BE2C (cell line): Measurements from ENCODE around the gene ARAP1.

Source experiments
- DNase-seq: peaks from one replicate; pipeline ENCODE4 v3.0.0-alpha.2; 2020
- H3K27me3 ChIP-seq: fragments of 250-450 bp; sonication (Bioruptor Pico); 2 replicates; pipeline ENCODE4 v1.5.1; 2020; ENCODE audit warnings: mild to moderate bottlenecking
- H3K36me3 ChIP-seq: fragments of 250-450 bp; sonication (Bioruptor Pico); 2 replicates; pipeline ENCODE4 v1.5.1; 2020; ENCODE audit warnings: mild to moderate bottlenecking
- H3K4me1 ChIP-seq: fragments of 250-450 bp; sonication (Bioruptor Pico); 2 replicates; pipeline ENCODE4 v1.5.1; 2020
- H3K4me3 ChIP-seq: 2 replicates; pipeline ENCODE4 v1.5.1; 2011; ENCODE audit warnings: low read depth, low read length
- H3K9me3 ChIP-seq: fragments of 250-450 bp; sonication (Bioruptor Pico); 2 replicates; pipeline ENCODE4 v1.5.1; 2020
- TF ChIP-seq, protein P1 (sequence below): IDR thresholded peaks from 2 replicates; pipeline ENCODE4 v1.5.1; 2012; ENCODE audit warnings: mild to moderate bottlenecking, low read depth, low read length

The ARAP1 gene

DNA sequence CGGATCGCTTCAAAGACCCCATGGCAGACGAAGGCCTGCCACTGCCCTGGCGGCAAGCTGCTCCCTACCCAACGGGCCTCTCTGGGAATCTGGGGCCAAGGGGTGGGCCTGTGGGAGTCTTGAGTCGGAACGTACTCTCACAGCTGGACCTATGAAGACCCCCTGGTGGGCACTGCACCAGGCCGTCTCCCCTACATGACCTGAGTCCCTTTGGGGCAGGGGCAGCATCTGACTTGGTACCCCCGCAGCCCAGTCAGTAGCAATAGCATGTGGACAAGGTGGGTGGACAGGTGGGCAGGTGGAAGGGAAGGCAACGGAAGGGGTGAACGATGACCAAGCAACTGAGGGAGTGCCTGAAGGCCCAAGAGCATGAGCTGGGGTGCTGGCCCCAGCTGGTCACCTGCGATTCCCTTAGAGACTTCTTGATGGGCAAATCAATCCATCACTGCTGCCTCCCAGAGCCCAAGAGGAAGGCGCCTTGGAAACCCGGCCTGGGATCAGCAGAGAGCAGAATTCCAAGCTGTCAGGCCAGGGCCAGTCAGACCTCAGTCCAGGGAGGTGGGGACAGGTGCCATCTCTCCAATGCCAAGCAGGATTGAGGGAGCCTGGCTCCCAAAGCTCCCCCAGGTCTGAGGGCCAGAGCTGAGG lies 35.3 kb downstream of the ARAP1 start:
- H3K4me1 ChIP-seq, result peaks cover 21% of the 10 kb centered on the region
- no peak for DNase-seq
- H3K9me3 ChIP-seq, result no peaks in the 10 kb centered on the region
- H3K36me3 ChIP-seq, result no peaks in the 10 kb centered on the region
- H3K4me3 ChIP-seq, result no peak overlapping the region
- no peaks in the 10 kb centered on the region for H3K27me3 ChIP-seq
- TF ChIP-seq, protein P1, sequence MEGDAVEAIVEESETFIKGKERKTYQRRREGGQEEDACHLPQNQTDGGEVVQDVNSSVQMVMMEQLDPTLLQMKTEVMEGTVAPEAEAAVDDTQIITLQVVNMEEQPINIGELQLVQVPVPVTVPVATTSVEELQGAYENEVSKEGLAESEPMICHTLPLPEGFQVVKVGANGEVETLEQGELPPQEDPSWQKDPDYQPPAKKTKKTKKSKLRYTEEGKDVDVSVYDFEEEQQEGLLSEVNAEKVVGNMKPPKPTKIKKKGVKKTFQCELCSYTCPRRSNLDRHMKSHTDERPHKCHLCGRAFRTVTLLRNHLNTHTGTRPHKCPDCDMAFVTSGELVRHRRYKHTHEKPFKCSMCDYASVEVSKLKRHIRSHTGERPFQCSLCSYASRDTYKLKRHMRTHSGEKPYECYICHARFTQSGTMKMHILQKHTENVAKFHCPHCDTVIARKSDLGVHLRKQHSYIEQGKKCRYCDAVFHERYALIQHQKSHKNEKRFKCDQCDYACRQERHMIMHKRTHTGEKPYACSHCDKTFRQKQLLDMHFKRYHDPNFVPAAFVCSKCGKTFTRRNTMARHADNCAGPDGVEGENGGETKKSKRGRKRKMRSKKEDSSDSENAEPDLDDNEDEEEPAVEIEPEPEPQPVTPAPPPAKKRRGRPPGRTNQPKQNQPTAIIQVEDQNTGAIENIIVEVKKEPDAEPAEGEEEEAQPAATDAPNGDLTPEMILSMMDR, result no peak

DNA sequence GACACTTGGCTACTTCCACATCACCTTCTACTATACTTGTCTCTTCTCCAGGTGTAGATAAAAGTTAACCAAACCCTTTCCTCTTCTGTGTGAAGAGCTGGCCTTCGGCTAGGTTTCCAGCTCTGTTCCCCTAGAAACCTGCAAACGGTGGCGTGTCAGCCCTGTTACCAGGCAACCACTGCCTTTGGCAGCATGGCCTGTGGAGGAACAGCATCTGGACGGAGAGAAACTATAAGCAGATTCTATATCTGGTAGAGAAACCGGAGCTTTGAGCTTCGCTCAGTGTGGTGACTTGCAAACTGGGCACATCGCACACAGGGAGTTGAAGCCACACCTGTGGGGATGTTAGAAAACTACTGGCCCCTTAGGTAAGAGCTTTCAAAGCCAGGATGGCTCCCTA lies 35.9 kb downstream of the ARAP1 start:
- DNase-seq, result peak; percentile 81
- peaks cover 21% of the 10 kb centered on the region for H3K4me1 ChIP-seq
- H3K4me3 ChIP-seq, result no peak overlapping the region
- H3K9me3 ChIP-seq, result no peaks in the 10 kb centered on the region
- no peaks in the 10 kb centered on the region for H3K27me3 ChIP-seq
- TF ChIP-seq, protein P1, result no peak
- no peaks in the 10 kb centered on the region for H3K36me3 ChIP-seq

DNA sequence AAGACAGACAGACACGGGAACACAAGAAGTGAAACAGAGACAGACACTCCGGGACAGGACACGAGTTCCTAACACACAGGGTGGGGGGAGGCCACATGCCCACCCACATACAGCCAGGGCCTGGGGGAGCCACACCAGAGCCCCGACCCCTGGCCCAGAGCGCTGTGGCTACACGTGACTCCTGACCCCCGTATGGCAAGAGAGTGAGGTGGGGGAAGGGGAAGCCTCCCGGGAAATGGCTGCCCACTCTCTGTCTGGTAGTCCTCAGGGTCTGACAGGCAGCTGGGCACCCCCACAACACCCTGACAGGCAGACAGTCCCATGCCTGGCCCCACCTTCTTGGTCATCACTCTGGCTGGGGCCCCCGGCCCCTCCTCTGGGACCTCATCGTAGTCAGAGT lies 39.4 kb downstream of the ARAP1 start:
- Histone ChIP-seq H3K4me3 (no peak overlapping the region), H3K9me3 (no peaks in the 10 kb centered on the region), H3K4me1 (peaks cover 14% of the 10 kb centered on the region), H3K36me3 (no peaks in the 10 kb centered on the region), H3K27me3 (no peaks in the 10 kb centered on the region)
- no peak for DNase-seq
- TF ChIP-seq, protein P1, result no peak

DNA sequence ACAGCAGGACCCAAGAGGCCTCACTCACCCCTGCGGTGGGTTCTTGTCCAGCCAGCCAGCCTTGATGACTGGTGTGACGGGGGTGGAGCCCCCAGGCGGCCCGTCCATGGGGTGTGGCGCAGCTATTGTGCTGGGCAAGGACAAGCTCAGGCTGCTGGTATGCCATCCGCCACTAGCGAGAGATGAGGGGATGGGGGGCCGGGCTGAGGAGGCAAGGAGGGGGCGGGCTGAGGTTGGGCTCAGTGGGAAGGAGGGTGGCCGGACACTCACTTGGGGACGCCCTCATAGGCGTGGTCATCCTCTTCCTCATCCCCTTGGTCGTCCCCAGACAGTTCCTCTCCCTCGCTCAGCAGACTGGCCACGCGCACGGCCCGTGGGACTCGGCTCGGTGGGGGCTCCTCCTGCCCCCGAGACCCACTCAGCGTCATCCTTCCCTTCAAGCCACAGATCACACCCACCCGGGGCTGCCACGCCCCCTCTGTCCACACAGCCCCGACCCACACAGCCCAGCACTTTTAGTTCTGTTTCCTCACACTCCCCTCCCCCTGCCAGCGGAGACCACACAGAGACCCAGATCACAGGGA lies 39.9 kb downstream of the ARAP1 start:
- Histone ChIP-seq H3K4me1 (peaks cover 14% of the 10 kb centered on the region), H3K36me3 (no peaks in the 10 kb centered on the region), H3K4me3 (no peak overlapping the region), H3K27me3 (no peaks in the 10 kb centered on the region), H3K9me3 (no peaks in the 10 kb centered on the region)
- TF ChIP-seq, protein P1, result no peak
- no peak for DNase-seq

DNA sequence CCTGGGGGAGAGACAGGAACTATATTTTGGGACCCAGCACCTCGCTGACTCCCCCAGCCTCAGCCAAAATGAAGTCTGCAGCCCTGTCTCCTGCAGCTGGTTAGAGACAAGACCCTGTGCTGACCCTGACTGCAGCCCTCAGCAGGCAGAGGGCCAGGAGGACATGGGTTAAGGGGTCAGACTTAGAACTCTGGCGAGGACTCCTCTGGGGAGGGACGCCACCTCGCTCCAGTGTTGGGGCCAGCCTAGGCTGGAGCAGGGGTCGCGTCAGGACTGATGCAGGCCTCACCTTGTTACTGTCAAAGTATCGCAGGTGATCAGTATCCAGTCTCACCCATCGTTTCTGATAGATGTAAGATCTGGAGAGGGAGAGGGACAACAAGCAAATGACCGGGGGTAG lies 41.1 kb downstream of the ARAP1 start:
- H3K27me3 ChIP-seq, result no peaks in the 10 kb centered on the region
- H3K9me3 ChIP-seq, result no peaks in the 10 kb centered on the region
- H3K36me3 ChIP-seq, result no peaks in the 10 kb centered on the region
- H3K4me3 ChIP-seq, result no peak overlapping the region
- DNase-seq, result no peak
- TF ChIP-seq, protein P1, result no peak
- H3K4me1 ChIP-seq, result peaks cover 8% of the 10 kb centered on the region; the same call in 1 of the 2 replicates

DNA sequence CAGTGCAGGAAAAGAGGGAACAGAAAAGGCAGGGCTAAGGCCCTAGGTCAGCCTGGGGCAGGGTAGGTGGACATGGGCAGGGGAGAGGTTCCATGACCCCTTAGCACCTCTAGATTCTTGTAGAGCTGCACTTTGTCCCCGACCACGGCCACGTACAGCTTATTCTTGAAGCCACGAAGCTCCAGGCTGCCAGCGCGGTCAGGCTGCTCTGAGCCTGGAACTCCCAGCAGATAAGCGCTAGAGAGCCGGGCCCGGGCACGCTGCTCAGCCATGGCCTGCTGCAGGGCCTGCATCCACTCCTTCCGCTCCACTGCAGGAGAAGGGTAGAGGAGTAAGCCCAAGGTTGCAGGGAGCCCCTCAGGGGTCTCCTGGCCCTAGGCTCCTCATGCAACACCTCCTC lies 41.9 kb downstream of the ARAP1 start:
- Histone ChIP-seq H3K4me1 (peaks cover 8% of the 10 kb centered on the region; the same call in 1 of the 2 replicates), H3K9me3 (no peaks in the 10 kb centered on the region), H3K4me3 (no peak overlapping the region), H3K27me3 (no peaks in the 10 kb centered on the region), H3K36me3 (no peaks in the 10 kb centered on the region)
- TF ChIP-seq, protein P1, result no peak
- DNase-seq, result no peak
